ENCODE measurements around the gene RNF150.

The RNF150 gene

GRCh38 chr4:140863197-140863596 lies 270.1 kb downstream of the RNF150 start:
- H3K4me3 ChIP-seq (replicated peaks; ENCODE audit: insufficient read depth, low read length), result no peak overlapping the region
- TF ChIP-seq POLR2AphosphoS5 (IDR thresholded peaks at IDR 0.05; ENCODE audit: low read depth), result no peak
- no peak for TF ChIP-seq REST (IDR thresholded peaks at IDR 0.05; ENCODE audit: insufficient replicate concordance, low read depth)
- TF ChIP-seq CTCF (IDR thresholded peaks at IDR 0.05; ENCODE audit: insufficient read depth, low read length), result no peak
- no peak for TF ChIP-seq SPI1 (IDR thresholded peaks at IDR 0.05; ENCODE audit: borderline replicate concordance, low read depth)
- no peak for TF ChIP-seq GABPA (IDR thresholded peaks at IDR 0.05; ENCODE audit: low read depth)
- no peaks in the 10 kb centered on the region for H3K27me3 ChIP-seq (ENCODE audit: insufficient read depth, poor library complexity, severe bottlenecking)
- no peak overlapping the region for H3K27ac ChIP-seq (replicated peaks)
- no peak for DNase-seq (ENCODE audit: low read depth in 1 of 2, low spot score in 1 of 2)

- H3K27ac ChIP-seq (replicated peaks), result no peak overlapping the region
- TF ChIP-seq REST (IDR thresholded peaks at IDR 0.05; ENCODE audit: insufficient replicate concordance, low read depth), result no peak
- TF ChIP-seq CTCF (IDR thresholded peaks at IDR 0.05; ENCODE audit: insufficient read depth, low read length), result no peak
- TF ChIP-seq GABPA (IDR thresholded peaks at IDR 0.05; ENCODE audit: low read depth), result no peak
- TF ChIP-seq SPI1 (IDR thresholded peaks at IDR 0.05; ENCODE audit: borderline replicate concordance, low read depth), result no peak
- TF ChIP-seq POLR2AphosphoS5 (IDR thresholded peaks at IDR 0.05; ENCODE audit: low read depth), result no peak
- DNase-seq (ENCODE audit: low read depth in 1 of 2, low spot score in 1 of 2), result no peak
- H3K4me3 ChIP-seq (replicated peaks; ENCODE audit: insufficient read depth, low read length), result no peak overlapping the region
- no peaks in the 10 kb centered on the region for H3K27me3 ChIP-seq (ENCODE audit: insufficient read depth, poor library complexity, severe bottlenecking)
Measured at GRCh38 chr4:140862177-140862442, 271.2 kb downstream of the RNF150 start.

GRCh38 chr4:140861359-140862176 lies 271.7 kb downstream of the RNF150 start:
- peak; percentile 28 to 46 for DNase-seq (ENCODE audit: low read depth in 1 of 2, low spot score in 1 of 2)
- no peaks in the 10 kb centered on the region for H3K27me3 ChIP-seq (ENCODE audit: insufficient read depth, poor library complexity, severe bottlenecking)
- H3K27ac ChIP-seq (replicated peaks), result no peak overlapping the region
- no peak overlapping the region for H3K4me3 ChIP-seq (replicated peaks; ENCODE audit: insufficient read depth, low read length)
- peak; percentile 85 for TF ChIP-seq CTCF (IDR thresholded peaks at IDR 0.05; ENCODE audit: insufficient read depth, low read length)
- TF ChIP-seq POLR2AphosphoS5 (IDR thresholded peaks at IDR 0.05; ENCODE audit: low read depth), result no peak

- H3K27ac ChIP-seq (replicated peaks), result no peak overlapping the region
- H3K4me3 ChIP-seq (replicated peaks; ENCODE audit: insufficient read depth, low read length), result no peak overlapping the region
- DNase-seq (ENCODE audit: low read depth in 1 of 2, low spot score in 1 of 2), result no peak
- TF ChIP-seq GABPA (IDR thresholded peaks at IDR 0.05; ENCODE audit: low read depth), result no peak
- TF ChIP-seq SPI1 (IDR thresholded peaks at IDR 0.05; ENCODE audit: borderline replicate concordance, low read depth), result no peak
- TF ChIP-seq CTCF (IDR thresholded peaks at IDR 0.05; ENCODE audit: insufficient read depth, low read length), result no peak
- TF ChIP-seq REST (IDR thresholded peaks at IDR 0.05; ENCODE audit: insufficient replicate concordance, low read depth), result no peak
- TF ChIP-seq POLR2AphosphoS5 (IDR thresholded peaks at IDR 0.05; ENCODE audit: low read depth), result no peak
- no peaks in the 10 kb centered on the region for H3K27me3 ChIP-seq (ENCODE audit: insufficient read depth, poor library complexity, severe bottlenecking)
Measured at GRCh38 chr4:140858897-140859296, 274.4 kb downstream of the RNF150 start.
